Stimulated activated CD8-positive, alpha-beta memory T cell treated with anti-CD3 and anti-CD28 coated beads, Interleukin-12 subunit alpha, Interleukin-12 subunit beta, amount 100 ng/mL, for 24 hours (primary cell): ENCODE results near the gene ITPR3.
"Not testable (repeated sequence)": the region's sequence is repeated elsewhere in the genome, so short reads cannot be mapped to it uniquely, and the experiment has no call there.

Experiments used
- DNase-seq: peaks from one replicate; pipeline ENCODE4 v3.0.0-alpha.2; 2020; ENCODE audit errors: extremely low read depth

Gene ITPR3

GRCh38 chr6:33591424-33592032 is 29.6 kb upstream of the ITPR3 start:
- no peak for DNase-seq

GRCh38 chr6:33592280-33592594 is 28.9 kb upstream of the ITPR3 start:
- no peak for DNase-seq

- DNase-seq = no peak
Measured at GRCh38 chr6:33592595-33593413, 28.3 kb upstream of the ITPR3 start.

GRCh38 chr6:33593414-33593727 is 27.8 kb upstream of the ITPR3 start:
- DNase-seq = no peak

- DNase-seq = no peak
Measured at GRCh38 chr6:33595001-33595846, 25.9 kb upstream of the ITPR3 start.

GRCh38 chr6:33596894-33597293 is 24.2 kb upstream of the ITPR3 start:
- DNase-seq = not testable (repeated sequence)

GRCh38 chr6:33597551-33598322 is 23.4 kb upstream of the ITPR3 start:
- no peak for DNase-seq

- no peak for DNase-seq
Measured at GRCh38 chr6:33599413-33599938, 21.6 kb upstream of the ITPR3 start.

GRCh38 chr6:33600761-33601160 is 20.4 kb upstream of the ITPR3 start:
- no peak for DNase-seq

GRCh38 chr6:33602180-33602579 is 18.9 kb upstream of the ITPR3 start:
- DNase-seq = no peak

GRCh38 chr6:33604941-33605854 is 15.9 kb upstream of the ITPR3 start:
- no peak for DNase-seq

GRCh38 chr6:33606642-33607041 is 14.5 kb upstream of the ITPR3 start:
- no peak for DNase-seq

GRCh38 chr6:33607126-33607783 is 13.9 kb upstream of the ITPR3 start:
- DNase-seq = no peak

GRCh38 chr6:33607784-33608161 is 13.3 kb upstream of the ITPR3 start:
- no peak for DNase-seq

- DNase-seq = no peak
Measured at GRCh38 chr6:33609019-33609418, 12.1 kb upstream of the ITPR3 start.

GRCh38 chr6:33609528-33609927 is 11.6 kb upstream of the ITPR3 start:
- DNase-seq = no peak

GRCh38 chr6:33610067-33610466 is 11.1 kb upstream of the ITPR3 start:
- no peak for DNase-seq

- no peak for DNase-seq
Measured at GRCh38 chr6:33610779-33611732, 10.1 kb upstream of the ITPR3 start.

- no peak for DNase-seq
Measured at GRCh38 chr6:33613146-33613794, 7.9 kb upstream of the ITPR3 start.
